HG03175 (cell line): ENCODE measurements around the gene SLC35D3.
"Not testable (repeated sequence)": the region's sequence is repeated elsewhere in the genome, so short reads cannot be mapped to it uniquely, and the experiment has no call there.

ENCODE experiments used
- ATAC-seq: cut with Tn5 transposase; IDR thresholded peaks from one replicate; pipeline ENCODE4 v1.9.1; 2021; ENCODE audit warnings: mild to moderate bottlenecking, moderate library complexity; ENCODE audit not compliant: unreplicated experiment

SLC35D3 gene

DNA sequence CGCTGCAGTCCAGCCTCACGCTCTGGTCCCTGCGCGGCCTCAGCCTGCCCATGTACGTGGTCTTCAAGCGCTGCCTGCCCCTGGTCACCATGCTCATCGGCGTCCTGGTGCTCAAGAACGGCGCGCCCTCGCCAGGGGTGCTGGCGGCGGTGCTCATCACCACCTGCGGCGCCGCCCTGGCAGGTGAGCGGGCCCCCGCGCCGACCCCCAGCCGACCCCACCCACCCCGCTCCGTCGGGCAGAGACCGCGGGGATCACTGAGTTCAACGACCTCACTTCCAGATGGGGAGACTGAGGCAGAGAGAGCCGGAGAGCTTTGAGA, 545 bp downstream of the SLC35D3 start:
- ATAC-seq, result no peak

DNA sequence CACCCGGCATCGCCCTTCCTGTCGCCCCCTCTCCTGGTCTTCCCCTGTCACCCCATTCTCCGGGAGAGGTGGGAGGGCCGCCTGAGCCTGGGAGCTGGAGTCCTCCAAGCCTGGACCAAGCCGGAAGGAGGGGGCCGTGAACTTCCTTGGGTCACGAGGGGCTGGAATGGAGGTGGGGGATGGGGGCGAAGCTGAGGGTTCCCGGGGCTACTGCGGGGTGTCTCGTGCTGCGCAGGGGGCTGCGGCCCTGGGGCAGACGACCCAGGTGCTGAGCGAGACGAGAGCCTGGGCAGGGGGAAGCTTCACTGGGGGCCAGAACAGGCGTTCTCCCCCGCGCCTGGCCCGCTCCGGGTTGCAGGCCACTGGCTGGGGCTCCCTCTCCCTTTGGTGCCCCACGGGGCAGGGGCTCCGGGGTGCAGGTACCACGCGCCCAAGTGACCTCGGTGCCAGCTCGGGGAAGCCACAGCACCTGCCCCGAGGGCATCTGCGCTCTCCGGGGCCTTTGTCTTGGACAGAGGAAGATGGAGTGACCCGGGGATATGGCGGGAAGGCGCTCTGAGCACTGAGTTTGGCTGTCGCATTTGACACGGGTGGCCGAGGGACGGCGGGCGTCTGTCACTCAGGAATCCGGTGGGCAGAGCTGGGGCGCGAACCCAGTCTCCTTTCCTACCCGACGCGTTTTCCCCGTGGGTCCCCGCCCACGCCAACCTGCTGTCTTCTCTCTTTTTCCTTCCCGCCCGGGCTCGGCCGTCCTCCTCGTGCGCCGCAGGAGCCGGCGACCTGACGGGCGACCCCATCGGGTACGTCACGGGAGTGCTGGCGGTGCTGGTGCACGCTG, 1.2 kb downstream of the SLC35D3 start:
- ATAC-seq, result no peak

DNA sequence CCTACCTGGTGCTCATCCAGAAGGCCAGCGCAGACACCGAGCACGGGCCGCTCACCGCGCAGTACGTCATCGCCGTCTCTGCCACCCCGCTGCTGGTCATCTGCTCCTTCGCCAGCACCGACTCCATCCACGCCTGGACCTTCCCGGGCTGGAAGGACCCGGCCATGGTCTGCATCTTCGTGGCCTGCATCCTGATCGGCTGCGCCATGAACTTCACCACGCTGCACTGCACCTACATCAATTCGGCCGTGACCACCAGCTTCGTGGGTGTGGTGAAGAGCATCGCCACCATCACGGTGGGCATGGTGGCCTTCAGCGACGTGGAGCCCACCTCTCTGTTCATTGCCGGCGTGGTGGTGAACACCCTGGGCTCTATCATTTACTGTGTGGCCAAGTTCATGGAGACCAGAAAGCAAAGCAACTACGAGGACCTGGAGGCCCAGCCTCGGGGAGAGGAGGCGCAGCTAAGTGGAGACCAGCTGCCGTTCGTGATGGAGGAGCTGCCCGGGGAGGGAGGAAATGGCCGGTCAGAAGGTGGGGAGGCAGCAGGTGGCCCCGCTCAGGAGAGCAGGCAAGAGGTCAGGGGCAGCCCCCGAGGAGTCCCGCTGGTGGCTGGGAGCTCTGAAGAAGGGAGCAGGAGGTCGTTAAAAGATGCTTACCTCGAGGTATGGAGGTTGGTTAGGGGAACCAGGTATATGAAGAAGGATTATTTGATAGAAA, 2.0 kb downstream of the SLC35D3 start:
- ATAC-seq, result no peak

DNA sequence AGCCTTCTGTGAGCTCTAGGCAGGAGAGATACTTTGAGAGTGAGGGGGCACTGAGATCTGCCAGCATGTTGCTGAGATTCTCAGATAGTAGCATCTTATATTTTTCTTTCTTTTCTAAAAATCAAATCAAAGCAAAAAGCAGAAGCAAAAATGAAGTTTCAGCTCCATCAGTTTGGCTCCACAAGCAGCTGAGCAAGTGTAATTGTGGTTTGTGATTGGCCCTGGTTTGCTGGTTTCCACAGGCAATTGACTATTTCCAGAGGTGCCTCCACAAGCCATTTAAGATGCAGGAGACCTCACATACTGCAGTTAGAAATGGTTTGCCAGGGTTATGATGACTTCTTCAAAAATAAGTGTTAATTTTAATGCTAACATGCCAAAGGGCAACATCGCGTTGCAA, 4.3 kb downstream of the SLC35D3 start:
- no peak for ATAC-seq

DNA sequence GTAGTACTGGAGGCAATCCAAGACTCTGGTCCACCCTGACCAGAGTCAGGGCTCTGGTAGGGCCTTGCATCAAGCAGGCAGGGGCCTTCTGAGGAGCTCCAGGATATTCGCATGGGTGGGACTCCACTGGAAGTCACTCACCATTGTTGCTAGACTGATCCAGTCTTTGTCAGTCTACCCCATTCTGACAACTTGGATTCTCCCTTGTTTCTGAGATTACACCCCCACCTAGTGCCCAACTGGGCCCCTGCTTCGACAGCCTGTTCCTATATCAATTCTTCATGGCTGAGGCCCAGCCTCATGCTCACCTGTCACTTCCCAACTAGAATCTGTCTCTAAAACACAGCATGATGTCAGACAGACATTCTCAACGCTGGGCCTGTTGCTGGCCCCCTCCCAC, 5.2 kb downstream of the SLC35D3 start:
- no peak for ATAC-seq

DNA sequence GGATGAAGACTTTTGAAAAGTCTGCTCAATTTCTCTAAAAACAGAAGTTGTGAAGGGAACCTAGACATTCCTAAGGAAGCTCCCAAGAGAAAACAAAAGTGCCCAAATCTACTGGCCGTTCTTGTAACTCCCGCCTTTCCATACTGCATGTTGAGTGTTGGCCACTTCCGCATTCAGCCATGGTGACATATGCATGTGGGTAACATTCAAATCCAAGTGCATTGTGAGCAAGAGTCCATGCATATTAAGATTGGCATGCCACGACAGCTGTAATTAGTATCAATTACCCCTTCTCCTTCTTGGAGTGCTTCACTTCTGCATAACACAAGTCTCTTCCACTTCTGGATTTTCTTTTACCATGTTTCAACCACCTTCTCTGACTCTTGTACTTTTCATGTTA, 8.4 kb downstream of the SLC35D3 start:
- no peak for ATAC-seq

DNA sequence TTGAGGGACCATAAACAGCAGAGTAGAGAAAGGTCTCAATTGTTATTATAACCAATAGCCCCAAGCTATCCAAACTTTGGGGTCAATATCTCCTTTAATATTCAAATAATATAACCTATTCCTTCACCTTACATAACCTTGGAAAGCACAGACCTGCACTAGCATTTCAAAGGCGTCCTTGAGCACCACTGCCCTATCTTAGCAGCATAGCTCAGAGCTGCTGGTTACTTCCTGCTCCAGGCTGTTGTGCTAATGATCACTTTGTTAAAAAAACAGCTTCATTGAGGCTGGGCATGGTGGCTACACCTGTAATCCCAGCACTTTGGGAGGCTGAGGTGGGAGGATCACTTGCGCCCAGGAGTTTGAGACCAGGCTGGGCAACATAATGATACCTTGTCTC, 10.5 kb downstream of the SLC35D3 start:
- no peak for ATAC-seq

DNA sequence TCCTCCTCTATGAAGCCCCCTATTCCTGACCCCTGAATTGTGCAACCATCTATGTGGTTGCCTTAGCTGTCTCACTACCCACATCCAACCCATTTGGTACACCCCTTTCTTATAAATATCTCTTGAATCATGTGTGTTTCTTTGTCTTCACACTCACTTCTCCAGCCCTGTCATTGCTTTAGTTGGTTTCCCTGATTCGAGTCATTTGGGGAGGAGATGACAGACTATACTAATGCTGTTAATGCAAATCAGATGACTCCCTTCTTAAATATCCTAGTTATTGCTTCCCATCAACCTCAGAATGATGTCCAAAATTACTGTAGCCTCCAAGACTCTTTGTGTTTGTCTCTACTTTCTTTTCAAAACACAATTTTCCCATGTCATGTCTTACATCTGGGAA, 23.0 kb downstream of the SLC35D3 start:
- no peak for ATAC-seq

DNA sequence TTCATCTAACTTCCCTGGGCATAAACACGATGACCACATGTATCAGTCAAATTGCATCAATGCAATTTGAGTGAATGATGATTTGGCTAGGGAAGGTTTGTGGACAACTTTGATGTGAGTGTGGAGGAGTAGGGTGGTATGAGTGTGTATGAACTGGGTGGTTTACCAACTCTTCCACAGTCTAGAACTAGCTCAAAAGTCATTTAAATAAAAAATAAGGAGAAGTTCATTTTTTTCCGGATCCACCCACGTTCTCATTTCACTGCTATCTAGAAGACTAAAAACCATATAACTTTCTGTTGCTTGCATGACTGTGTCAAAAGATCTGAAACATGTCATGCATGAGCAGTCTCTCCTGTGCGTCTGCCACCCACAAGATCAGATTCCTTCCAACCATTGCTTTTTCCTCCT, 23.6 kb downstream of the SLC35D3 start:
- ATAC-seq, result no peak

DNA sequence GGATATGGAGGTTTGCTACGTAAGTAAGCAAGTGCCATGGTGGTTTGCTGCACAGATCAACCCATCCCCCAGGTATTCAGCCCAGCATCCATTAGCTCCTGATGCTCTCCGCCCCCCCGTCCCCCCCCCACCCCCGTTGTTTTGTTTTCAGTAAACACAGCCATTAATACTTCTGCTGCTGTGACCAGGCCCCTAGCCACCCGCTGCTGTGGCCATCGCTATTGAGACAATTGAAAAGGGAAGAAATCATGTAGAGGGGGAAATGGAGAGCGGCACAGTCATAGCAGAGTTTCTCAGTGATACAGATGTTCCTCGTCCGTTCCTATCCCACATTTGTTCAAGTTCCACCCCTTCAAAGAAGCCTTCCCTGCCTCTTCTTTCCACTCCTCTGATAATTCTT, 24.9 kb downstream of the SLC35D3 start:
- ATAC-seq, result no peak

DNA sequence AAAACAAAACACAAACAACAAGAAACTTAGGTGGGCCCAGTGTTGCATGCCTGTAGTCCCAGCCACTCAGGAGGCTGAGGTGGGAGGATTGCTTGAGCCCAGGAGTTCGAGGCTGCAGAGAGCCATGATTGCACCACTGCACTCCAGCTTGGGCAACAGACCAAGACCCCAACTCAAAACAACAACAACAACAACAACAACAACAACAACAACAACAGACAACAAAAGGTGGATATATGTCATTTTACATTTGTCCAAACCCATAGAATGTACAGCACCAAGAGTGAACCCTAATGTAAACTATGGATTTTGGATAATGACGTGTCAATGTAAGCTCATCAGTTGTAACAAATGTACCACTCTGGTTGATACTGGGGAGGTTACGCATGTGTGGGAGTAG, 27.9 kb downstream of the SLC35D3 start:
- not testable (repeated sequence) for ATAC-seq

DNA sequence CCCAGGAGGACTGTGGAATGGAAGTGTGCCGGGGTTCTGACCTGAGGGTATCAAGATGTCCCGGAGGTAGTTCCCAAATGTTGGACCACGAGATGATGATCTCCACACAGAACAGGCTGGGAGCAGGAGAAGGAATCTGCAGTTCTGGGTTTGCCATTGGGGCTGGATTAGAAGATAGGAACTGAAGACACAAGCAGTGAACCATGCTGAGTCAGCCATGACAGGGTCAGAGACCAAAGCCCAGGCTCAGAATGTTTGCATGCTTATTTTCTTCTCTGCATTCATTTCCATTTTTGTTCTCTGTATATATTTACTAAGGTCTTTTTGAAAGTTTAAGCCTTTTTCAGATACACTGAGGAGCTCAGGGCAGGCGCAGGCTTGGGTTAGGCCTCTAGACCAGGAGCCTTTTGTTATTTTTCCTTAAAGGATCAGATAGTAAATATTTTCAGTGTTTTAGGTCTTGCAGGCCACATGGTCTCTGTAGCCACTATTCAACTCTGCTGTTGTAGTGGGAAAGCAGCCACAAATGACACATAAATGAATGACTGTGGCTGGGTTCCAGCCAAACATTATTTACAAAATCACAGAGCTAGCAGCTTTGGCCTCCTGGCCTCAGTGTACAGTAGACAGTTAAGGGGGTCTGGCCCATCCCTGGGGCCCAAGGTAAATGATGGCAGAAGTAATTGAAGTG, 28.5 kb downstream of the SLC35D3 start:
- ATAC-seq, result no peak

DNA sequence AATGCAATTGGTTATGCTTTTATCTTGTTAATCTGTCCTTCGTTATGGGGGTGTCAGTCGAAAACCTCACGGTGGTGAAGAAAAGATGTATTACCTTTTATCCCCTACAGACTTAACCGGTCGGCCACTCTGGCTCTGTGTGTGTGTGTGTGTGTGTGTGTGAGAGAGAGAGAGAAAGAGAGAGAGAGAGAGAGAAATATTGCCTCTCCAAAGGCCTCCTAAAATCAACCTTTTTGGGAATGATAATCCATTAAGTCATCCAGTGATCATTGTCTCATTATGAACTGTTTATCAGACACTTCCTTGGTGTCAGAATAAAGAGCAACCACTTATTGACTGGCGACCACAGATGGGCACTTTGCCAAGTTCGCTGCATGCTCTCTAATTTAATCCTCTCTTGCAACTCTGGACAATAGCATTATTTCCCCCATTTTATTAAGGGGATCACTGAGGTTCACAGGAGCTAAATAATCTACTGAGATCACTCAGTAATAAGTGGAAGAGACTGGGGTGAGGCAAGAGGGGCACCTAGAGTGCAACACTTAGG, 30.7 kb downstream of the SLC35D3 start:
- ATAC-seq, result no peak

DNA sequence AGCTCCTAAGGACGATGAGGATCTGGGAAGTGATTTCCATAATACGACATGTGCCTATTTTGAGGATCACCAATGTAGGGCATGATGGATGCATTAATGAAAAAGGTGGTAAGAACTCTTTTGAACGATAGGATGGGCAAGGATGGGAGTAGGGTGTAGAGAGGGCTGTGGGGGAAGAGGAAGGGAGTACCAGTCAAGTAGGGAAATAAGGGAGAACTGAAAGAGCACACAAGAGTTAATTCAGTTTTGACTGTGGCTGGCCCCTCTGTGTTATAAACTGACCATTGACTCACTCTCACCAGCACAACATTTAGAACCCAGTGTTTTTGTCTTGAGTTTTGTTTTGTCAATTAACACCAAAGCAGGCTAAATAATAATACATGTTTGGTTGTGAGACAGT, 33.0 kb downstream of the SLC35D3 start:
- no peak for ATAC-seq

DNA sequence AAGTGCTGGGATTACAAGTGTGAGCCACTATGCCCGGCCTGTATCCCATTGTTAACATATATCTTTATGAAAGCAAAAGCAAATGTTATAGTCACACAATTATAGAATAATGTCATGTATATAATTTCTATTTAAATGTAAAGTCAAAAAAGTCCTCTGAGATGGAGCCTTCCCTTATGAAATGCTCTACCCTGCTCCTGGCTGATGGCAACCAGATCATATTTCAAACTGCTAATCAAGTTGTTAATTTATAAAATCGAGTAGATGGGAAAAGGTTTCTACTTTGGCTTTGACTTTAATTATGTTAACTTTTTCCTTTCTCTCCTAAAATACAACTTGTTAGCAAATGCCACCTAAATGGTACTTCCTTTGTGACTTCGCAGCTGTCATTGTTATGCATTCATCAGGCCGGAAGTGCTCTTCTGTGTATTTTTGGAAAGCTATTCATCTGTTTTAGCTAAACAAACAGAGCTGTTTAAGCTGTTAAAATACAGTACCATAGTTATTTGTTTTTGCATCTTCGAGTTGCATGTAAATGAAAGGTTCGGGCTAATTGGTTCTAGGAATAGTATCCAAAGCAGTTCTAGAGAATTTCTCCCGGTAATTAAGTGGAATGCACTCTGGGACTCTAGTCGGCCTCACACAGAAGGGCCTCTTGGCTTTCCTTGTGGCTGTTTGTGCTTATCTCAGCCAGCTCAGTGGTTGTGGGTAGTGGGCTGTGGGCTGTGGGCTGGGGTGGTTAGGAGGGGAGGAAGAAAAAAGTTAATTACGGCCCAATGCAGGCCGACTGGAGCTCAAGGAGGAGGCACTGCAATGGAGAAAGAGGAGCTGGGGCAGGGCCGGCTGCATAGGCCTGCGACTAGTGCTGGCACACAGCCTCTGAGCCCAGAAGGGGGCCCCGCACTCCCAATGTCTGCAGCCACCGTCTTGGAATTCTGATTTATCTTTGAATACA, 34.8 kb downstream of the SLC35D3 start:
- no peak for ATAC-seq

DNA sequence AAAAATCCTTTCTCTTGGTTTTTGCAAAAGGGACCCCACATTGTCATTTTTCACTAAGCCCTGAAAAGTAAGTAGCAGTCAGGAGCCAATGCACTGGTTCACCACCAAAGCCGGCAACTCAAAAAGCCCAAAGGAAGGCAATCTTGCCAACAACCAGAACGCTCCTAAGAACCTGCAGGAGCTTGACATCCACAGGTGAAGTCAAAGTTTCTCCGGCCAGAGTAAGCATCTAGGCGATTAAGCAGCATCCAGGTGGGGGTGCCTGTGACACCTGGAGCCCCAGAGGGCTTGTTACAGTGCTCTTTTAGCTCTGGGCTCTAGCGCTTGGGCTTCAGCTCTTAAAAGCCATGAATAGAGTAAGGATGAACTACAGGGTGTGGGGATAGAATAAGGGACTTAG, 36.1 kb downstream of the SLC35D3 start:
- ATAC-seq, result no peak

DNA sequence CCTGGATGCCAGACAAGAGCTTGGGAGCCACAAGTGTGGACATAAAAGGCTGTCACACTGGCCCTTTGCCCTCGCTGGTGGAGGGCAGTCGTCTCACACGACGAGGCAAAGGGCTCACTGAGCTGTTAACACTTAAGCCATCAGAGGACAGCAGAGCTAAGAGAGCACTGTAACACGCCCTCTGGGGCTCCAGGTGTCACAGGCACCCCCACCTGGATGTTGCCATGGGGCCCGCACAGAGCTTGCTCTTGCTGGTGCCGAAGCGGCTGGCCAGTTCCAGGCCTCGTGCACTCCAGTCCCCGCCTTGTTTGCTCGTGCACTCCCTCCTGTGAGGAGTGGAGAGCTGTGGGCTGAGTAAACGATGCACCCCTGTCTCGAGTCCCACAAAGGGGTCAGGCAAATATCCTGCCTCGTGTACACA, 37.4 kb downstream of the SLC35D3 start:
- ATAC-seq, result no peak

DNA sequence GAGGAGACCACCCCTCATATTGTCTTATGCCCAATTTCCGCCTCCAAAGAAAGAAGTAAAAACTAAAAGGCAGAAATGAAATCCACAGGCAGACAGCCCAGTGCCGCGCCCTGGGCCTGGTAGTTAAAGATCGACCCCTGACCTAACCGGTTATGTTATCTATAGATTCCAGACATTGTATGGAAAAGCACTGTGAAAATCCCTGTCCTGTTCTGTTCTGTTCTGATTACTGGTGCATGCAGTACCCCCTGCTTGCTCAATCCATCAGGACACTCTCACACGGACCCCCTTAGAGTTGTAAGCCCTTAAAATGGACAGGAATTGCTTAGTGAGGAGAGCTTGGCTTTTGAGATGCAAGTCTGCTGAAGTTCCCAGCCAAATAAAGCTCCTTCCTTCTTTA, 37.8 kb downstream of the SLC35D3 start:
- ATAC-seq, result not testable (repeated sequence)

DNA sequence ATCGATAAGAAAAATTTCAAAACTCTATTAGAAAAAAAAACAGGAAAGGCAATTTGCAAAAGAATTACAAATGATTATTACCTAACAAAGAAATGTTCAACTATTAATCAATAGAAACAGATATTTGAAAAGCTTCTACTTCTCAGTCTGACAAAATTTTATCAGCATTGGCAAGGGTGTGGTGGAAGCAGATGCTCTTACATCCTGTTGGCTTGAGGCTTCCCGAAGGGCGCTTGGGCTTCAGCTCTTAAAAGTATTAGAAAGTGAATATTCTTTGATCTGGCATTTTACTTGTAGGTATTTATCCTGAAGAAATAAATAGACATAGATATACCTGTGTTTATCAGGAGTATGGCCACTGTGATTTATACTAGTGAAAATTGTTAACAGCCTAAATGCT, 38.7 kb downstream of the SLC35D3 start:
- no peak for ATAC-seq

DNA sequence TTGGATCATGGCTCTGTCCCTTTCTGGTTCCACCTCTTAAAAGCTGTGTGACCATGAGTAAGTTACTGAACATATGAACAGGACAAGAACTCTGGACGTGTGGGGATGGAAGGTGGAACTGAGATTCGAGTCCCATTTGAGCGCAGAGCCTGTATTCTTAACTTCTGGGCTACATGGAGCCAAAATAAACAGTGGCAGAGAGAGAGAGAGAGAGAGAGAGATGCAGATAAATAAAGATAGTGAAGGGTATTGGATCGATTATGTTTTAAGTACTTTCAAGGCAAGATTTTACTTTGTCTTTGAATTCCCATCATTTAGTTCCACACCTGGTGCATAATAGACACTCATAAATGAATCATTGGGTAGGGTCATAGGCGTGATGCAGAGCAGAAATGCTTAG, 39.7 kb downstream of the SLC35D3 start:
- no peak for ATAC-seq

DNA sequence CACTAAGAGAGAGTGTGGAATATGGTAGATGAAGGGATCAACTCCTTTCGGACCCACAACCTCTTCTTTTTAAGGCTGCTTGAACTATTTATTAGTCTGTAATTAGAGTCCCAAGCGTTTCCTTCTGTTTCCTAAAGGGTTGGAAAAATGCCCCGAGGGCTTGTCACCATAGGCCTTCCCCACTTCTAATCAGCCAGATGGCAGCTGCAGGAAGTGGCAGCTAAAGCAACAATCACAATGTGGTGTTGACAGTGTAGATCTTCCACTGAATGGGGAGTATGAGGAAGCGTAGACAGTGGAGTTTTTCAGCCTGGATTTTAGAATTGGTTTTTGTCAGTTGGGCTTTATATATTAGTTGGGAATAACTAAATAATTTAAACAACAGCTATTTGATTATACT, 40.6 kb downstream of the SLC35D3 start:
- no peak for ATAC-seq
